Activated effector memory CD4-positive, alpha-beta T cell treated with anti-CD3 and anti-CD28 coated beads, Interleukin-2, amount 50 U/mL, for 16 hours (primary cell): Measurements from ENCODE around the gene FBXO2.

ENCODE experiments used
- DNase-seq: peaks from one replicate; pipeline ENCODE4 v3.0.0-alpha.2; 2020

FBXO2 gene

DNA sequence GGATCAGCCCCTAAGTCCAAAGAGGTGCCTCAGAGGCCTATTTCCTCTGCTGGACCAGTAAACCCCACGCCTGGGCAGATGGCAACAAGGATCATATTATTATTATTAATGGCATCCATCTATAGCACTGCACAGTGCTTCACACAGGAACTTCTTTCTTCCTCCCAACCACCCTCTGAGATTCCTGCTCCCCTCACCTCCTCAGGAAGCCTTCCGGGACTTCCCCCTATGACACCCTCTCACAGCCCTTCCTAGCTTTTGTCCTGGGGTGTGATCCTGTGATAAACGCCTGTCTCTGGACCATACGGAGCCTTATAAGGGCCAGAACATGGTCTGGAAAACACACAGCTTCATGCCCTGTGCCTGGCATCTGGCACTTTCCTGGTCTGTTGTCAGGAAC, 3.2 kb downstream of the FBXO2 start:
- DNase-seq = no peak

DNA sequence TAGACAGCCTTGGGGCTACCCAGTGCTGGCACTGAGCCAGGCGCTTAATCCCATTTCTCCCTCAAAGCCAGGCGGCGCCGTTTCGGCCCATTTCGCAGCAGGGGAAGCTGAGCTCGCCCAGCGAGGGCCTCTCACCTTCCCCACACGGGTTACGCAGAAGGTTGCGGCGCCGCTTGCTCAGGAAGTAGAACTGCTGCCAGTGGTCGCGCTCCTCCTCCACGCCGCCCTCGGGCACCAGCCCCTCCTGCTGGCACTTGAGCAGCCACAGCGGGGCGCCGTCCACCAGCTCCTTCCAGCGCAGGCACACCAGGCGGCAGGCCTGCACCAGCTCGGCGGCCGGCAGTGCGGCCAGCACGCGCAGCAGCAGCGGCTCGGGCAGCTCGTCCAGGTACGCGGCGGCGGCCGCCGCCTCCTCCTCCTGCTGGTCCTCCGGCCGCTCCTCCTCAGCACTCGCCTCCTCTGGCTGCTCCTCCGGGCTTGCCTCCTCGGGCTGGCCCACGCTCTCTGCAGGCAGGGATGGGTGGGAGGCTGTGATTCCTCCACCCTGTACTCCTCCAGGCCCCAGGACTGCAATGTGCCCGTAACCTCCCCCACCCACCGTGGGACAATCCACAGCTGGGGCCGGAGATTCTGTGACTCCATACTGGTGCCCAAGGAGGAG, 3.8 kb downstream of the FBXO2 start:
- DNase-seq = peak; percentile 90

DNA sequence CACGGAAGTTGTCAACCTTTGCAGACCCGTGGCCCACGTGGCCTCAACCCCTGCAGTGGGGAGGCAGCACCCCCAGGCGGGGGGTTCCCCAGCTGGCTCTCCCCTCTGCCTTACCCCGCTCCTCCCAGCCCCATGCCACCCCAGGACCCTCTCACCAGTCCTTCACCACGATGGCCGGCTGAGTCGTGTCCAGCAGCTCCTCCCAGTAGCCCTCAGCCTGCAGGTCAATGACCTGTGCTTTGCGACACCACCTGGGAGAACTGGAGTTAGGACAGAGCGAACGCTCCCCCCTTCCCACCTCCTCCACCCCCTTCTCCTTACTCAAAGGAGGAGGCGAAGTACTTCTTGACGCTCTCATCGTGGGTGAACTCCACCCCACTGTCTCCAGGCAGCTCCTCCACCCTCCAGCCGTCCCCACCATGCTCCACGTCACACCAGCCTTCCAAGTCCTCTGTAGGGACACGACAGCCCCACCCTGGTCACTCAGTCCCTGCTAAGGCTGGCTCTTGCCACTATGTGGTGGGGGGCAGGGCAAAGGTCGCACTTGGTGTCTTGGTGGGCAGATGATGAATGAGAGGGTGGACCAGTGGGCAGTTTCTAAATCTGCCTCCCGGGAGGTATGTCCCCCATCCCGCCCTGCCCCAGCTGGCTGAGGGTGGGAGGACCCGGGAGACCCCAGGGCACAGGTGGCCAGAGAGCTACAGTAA, 4.5 kb downstream of the FBXO2 start:
- no peak for DNase-seq

DNA sequence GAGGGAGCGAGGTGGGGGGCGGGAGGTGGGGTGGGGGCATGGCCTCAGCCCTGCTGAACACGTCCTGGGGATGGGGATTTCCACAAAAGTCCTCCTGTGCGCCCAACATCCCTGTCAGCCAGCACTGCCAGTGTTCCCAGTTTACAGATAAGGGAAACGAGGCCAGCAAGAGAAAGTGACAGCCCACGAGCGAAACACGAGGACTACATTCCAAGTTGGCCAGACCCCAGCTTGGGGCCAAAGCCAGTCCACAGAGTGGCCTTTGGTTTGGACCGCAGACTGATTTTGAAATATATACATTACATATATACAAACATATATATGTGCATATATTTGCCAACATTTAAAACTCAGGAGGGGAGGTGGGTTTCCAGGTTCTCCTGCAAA, 5.0 kb downstream of the FBXO2 start:
- DNase-seq = no peak

DNA sequence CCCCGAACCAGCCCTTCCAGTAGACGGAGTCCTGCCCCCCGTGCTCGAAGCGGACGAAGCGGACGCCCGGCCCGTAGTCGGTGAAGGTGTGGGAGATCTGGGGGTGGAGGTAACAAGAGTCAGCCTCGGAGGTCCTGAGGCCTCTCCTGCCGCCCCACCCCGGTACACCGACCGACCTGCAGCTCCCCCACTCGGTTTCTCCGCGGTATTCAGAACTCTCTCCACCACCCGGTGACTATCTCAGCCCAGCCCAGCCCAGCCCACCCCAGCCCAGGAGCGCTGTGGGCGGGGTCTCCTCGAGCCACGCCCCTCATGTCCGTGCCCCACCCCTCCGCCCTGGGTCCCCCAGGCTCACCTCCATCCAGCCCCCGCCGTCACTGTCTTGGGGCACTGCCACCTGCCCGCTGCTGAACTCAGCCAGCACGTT, 5.5 kb downstream of the FBXO2 start:
- peak; percentile 79 for DNase-seq

DNA sequence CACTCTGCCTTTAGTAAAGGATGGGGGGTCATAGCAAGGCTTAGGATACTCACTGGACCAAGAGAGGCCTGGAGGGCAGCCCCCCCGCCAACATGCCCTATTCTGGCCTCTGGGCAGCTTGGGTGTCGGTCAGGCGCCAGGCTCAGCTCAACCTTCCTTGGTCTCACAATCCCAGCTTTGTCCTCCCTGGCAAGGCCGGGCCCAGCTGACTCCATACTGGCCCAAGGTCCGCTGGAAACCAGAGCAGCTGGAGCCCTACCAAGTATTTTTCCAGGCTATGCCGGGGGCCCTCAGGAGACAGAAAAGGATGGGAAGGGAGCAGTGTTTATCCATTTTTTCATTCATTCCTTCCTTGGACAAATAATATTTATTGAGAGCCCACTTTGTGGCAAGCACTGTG, 6.2 kb downstream of the FBXO2 start:
- DNase-seq = no peak

DNA sequence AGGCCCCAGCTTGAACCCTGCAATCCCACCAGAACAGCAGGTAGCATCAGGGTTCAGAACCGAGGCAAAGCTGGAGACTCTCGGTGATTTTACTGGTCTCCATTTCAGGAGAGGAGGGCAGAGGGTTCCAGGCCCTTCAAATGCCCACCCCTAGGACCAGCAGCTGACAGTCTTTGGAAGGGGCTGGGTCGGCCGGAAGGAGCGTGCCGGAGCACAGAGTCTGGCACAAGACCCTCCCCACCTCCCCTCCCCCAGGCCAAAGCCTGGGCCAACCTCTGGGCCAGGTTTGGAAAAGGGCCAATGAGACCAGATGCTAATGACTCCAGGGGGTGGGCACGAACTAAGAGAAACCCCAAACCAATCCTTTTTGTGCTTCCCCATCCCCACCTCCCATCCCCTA, 6.9 kb downstream of the FBXO2 start:
- DNase-seq = no peak

DNA sequence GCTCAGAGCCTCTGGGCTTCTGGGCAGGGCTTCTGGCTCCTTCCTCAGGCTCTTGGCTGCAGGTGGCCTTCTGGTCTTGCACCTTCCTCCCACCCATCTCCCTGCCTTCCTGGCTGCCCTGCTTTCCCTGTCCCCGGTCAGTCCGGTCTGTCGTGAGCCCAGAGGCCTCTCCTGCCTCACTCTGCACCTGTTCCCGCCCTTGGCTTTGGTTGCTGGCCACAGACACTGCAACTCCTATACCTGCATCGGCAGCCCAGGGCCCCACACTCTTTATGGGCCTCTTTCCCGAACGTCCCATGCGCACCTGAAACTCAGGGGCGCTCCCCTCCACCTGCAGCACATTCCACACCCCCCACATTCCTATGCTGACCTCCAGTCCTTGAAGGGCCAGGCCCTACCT, 7.9 kb downstream of the FBXO2 start:
- DNase-seq = no peak

DNA sequence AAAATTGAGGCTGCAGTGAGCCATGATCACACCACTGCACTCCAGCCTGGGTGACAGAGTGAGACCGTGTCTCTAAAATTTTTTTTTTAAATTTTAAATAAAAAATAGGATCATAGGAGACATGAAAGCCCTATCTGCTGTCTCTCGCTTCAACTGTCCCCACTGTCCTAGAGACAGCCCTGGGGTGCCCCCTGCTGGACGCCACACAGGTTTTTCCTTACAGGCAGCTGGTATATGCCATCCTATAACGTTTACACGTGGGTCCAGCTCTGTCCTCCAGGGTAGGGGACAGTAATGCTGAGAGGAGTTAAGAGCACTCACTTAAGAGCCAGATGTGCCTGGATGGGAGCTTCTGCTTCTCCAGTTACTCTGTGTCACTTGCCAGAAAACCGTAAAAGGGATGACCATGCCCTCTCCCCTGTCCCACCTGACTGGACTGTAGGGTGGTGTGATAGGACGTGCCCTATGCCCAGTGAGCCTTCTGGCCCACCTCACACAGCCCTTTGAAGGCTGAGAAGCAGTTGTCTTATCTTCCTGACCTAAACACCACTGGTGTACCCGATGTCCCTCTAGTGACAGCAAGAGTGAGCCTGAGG, 8.5 kb downstream of the FBXO2 start:
- DNase-seq = peak; percentile 92

DNA sequence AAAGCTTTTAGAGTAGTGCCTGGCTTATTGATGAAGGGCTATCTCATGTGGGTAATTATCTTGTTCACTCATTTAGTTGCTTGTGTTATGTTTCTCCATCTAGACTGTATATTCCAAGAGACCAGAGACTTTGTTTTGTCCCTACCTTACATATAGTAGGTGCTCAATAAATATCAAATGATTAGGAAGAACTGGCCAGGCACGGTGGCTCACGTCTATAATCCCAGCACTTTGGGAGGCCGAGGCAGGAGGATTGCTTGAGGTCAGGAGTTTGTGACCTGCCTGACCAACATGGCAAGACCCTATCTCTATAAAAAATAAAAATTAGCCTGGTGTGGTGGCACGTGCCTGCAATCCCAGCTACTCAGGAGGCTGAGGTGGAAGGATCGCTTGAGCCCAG, 9.0 kb downstream of the FBXO2 start:
- DNase-seq = no peak

DNA sequence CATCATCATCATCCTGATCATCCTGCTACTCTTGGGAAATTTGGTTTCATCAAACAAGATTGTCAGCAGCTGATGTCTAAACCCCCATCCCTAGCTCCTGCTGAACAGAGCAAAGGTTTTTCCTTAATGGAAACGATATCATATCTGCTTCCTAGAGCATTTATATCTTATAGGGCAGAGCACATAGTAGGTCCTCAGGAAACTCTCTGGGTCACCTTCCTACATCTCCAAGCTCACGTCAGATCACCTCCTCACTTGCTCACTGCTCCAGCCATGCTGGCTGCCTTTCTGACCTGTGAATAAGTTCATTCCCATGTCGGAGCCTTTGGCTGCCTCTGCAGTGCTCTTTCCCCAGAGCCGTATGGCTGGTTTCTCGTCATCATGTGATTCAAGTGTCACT, 10.4 kb downstream of the FBXO2 start:
- DNase-seq = no peak

DNA sequence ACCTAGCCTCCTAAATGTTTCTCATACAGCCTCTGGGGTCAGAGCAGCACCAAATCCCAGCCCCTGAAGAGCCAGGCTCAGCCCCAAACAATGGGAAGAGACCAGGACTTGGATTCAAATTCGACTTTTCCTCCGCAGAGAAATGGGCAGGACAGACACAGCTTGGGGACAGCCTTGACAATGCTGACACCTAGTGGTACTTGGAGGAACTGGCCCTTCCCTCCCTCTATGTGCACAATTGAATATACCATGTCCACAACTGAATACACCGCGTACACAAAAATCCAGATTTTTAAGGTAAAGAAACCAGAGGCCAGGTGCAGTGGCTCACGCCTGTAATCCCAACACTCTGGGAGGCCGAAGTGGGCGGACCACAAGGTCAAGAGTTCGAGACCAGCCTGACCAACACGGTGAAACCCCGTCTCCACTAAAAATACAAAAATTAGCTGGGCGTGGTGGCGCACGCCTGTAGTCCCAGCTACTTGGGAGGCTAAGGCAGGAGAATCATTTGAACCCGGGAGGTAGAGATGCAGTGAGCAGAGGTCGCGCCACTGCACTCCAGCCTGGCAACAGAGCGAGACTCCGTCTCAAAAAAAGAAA, 11.7 kb downstream of the FBXO2 start:
- peak; percentile 86 for DNase-seq

DNA sequence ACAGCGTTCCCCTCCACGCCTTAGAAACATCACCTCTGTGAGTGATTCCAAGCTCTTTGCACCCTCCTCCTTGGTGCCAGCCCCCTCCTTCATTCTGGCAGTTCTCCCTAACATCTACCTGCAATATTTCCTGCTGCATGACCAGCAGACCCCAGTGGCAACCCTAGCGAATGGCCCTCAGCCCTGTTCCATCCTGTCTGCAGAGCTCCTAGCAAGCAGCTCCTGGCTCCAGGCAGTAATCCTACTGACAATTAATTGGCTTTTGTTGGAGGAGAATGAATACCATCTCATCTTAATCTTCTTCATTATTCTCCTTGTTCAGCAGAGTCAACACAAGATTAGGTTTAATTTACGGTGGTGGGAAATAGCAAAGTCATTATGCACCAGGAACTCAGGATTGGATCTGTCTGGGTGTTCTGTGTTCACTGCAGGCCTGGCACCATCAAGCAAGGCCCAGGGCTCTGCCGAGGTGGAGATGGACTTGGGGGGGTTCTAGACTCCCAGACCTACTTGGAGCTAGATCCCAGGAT, 12.4 kb downstream of the FBXO2 start:
- DNase-seq = no peak

DNA sequence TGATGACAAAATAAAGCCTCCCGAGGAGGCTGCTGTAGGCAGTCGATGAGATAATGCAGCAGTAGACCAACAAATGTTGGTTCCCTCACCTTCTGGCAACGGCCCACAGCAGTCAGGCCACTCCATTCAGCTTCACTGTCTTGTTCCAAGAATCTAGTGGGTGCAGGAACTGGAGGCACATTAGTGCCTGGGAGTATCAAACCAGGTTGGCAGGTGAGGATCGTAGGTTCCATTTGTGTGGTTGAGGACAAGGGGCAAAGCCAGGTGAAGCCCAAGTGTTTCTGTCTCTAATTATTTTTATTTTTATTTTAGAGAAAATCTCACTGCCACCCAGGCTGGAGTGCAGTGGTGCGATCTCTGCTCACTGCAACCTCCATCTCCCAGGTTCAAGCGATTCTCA, 13.3 kb downstream of the FBXO2 start:
- no peak for DNase-seq

DNA sequence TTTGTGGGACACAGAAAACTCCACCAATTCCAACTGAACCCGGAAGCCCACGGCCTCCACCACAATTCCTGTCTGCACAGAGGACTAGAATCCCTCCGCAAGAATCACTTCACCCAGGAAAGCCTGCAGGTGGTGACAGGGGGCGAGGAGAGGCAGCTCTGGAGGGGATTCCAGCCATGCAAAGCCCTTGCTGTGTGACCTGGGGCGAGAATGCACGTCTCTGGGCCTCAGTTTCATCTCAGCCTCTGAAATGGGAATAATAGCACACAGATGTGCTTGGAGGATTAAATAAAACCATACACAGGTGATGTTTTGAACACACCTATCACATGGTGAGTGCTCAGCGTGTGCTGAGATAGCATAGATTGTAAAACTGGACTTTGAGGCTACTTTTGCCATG, 14.1 kb downstream of the FBXO2 start:
- DNase-seq = no peak

DNA sequence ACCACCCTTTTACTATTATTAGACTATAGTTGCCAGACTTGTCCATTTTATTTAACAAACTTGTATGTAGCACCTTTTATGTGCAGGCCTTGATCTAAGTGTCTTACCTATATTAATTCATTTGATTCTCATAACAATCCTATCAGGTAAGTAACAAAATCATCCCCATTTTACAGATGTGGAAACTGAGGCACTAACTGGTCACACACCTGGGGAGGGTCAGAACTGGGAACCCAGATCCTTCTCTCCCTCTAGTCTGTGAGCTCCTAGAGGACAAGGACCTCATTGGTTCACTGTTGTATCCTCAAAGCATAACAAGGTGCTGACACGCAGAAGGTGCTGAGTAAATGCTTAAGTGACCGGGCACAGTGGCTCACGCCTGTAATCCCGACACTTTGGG, 14.9 kb downstream of the FBXO2 start:
- no peak for DNase-seq

DNA sequence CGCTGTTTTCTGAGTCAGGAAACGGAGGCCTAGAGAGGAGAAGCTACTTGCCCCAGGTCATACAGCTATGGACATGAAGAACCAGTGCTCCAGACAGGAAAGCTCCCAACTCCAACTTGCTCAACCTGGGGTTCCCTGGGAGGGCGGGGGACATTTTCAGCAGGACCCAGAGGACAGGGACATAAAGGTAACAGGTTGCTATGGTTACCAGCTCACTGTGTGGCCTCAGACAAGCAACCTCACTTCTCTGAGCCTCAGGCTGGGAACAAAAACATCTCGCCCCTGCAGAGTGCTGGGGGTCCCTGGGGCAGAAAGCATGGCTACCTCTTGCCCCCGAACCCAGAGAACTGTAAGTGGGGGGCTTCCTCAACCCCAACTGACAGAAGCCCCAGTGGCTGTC, 16.1 kb downstream of the FBXO2 start:
- no peak for DNase-seq

DNA sequence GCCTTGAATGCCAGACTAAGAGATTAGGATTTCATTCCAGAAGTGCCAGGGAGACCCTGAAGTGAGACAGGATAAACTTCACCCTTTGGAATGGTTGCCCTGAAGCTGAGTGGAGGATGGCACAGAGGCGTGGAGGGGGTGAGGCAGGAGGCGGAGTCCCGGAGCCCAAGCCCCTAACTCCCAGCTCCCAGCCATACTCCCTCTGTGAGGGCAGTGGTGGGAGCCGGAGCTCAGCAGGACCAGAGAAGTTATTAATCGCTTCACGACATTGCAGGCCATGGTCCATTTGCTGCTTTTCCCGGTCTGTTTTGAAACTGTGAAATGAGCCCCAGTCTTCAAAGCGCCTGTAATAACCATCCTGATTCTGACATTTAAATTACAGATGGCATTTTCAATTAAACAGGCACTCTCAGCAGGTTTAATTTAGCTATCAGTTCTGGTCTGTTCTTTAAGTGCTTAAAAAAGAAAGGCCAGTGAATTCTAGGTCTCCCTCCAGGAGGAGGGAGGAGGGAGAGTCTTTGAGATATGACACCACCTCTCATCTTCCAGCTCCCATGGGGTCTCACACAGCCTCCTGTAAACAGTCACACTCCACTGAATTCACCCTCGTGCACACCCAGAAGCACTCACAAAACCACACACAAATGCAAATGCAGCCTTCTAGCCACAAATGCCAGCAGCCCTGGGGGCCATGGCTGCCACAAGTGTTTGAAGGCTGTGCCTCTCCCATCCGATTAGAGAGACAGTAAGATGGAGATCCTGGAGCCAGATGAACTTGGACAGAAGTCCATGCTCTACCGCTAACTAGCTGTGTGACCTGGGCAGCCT, 19.6 kb downstream of the FBXO2 start:
- no peak for DNase-seq

DNA sequence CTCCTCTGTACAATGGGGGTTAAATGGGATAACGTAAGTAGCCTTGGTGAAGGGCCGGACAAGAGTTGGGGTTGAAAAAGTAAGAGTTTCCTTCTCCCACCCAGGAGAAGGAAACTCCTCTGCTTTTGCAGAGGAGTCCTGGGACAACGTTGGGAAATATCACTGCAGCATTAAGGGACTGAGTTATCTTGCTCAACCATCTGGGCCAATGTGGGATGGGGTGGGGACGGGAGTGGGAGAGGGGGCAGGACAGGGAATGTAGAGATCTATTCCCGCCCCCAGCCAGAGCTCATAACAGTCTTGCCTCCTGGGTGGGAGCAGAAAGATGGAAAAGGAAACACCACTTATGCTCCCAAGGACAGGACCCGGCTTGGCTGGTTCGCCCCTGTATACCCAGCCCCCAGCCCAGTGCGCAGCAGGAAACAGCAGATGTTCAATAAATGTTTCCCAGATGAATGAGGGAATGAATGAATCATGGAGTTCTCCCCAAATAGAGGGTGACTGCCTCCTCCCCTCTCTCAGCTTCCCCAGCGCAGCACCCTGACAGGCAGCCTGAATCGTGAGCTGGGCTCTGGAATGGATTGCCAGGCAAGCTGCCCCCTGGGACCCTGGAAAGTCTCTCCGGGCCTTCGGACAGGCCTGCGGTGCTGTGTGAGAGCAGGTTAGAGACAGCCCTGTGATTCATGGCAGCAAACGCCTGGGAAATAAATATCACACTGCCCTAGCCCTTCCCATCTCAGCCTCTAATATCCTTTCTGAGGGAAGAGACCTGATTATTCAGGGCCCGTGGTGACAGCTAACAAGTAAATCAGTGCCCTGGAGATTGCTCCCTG, 24.8 kb downstream of the FBXO2 start:
- DNase-seq = no peak

DNA sequence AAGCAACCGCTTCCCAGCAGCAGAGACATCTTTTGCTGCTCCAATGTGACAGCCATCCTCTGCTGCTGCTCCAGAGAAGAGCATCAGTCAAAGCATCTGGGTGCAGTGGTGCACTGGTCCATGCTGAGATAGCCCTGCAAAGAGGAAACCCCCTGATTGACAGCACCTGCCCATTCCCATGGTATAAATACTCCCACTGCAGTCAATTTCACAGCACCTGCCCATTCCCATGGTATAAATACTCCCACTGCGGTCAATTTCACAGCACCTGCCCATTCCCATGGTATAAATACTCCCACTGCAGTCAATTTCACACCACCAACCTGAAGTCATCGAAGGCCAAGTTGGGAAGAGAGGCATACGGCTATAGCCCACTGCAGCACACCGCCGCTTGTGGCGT, 25.5 kb downstream of the FBXO2 start:
- DNase-seq = no peak

DNA sequence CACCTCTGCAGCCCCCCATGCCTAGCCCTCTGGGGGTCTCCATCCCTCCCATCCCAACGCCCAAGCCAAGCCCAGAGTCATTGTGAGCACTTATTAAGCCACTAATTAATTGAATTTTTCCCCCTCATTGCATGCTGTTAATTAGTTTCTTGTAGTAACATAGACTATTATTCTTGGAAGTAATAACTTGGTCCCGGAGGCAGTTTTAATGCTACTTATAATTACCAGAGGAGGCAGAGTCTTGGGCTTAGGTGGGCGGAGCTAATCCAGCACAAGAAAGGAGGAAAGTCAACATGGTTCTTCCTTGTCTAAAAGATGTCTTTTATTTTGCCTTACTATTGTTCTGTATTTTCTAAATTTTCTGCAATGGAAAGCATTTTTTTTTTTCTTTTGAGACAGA, 27.7 kb downstream of the FBXO2 start:
- no peak for DNase-seq

DNA sequence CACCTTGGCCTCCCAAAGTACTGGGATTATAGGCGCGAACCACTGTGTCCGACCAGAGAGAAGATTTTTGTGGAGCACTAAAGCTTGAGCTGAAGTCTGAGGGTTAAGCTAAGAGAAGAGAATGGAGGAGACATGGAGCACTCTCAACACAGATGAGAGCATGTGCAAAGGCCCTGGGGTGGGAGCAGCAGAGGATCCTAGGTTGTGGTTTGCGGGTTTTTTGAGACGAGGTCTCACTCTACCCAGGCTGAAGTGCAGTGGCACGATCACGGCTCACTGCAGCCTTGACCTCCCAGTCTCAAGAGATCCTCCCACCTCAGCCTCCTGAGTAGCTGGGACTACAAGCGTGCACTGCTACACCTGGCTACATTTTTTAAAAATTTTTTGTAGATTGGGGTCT, 30.5 kb downstream of the FBXO2 start:
- no peak for DNase-seq
